Head of caudate nucleus (tissue), 42 donors: ENCODE measurements around the gene USP10.
"Not testable (repeated sequence)": the region's sequence is repeated elsewhere in the genome, so short reads cannot be mapped to it uniquely, and the experiment has no call there.

Experiments used
- DNase-seq, 42 donors: peaks; one replicate each; pipeline versions ENCODE4 v3.0.0 to v3.0.0-alpha.2; 2020 to 2021; ENCODE audit warnings: mixed read lengths in 7 of 42
- intact Hi-C: fragments of 100-400 bp; cut with DNase I; formaldehyde crosslinking; loops from one replicate; pipeline ENCODE4 v1.15.0; 2022

Gene USP10

GRCh38 chr16:84717484-84717883 lies 17.7 kb downstream of the USP10 start:
- intact Hi-C loops, result no loop called here
- DNase-seq, result no peak

- intact Hi-C loops, result loop anchor here (10.0 kb wide), 2 partner anchors 45 to 95 kb away; no protein-coding TSS in a partner anchor
Measured at GRCh38 chr16:84720177-84720579, 20.4 kb downstream of the USP10 start.

GRCh38 chr16:84722068-84722467 lies 22.3 kb downstream of the USP10 start:
- DNase-seq, result no peak
- intact Hi-C loops, result loop anchor here (10.0 kb wide), 2 partner anchors 47 to 97 kb away; no protein-coding TSS in a partner anchor

More at GRCh38 chr16:84720177-84720579, 20.4 kb downstream of the USP10 start:
- no peak for DNase-seq

GRCh38 chr16:84723906-84724305 lies 24.1 kb downstream of the USP10 start:
- no peak for DNase-seq
- intact Hi-C loops, result loop anchor here (10.0 kb wide), 2 partner anchors 49 to 99 kb away; no protein-coding TSS in a partner anchor

- intact Hi-C loops, result loop anchor here (5.0 to 10.0 kb wide), 3 partner anchors 50 to 207 kb away; no protein-coding TSS in a partner anchor
- DNase-seq, result peak in 2 of 42 donors; percentile 21 to 58
Measured at GRCh38 chr16:84724606-84725309, 25.0 kb downstream of the USP10 start.

GRCh38 chr16:84725481-84726078 lies 25.8 kb downstream of the USP10 start:
- intact Hi-C loops, result loop anchor here (5.0 to 10.0 kb wide), 3 partner anchors 51 to 208 kb away; no protein-coding TSS in a partner anchor
- DNase-seq, result no peak

- intact Hi-C loops, result loop anchor here (5.0 to 10.0 kb wide), 3 partner anchors 51 to 209 kb away; no protein-coding TSS in a partner anchor
- peak; percentile 84 to 97 (median 92) for DNase-seq
Measured at GRCh38 chr16:84726079-84726668, 26.4 kb downstream of the USP10 start.

GRCh38 chr16:84726669-84727467 lies 27.1 kb downstream of the USP10 start:
- DNase-seq, result peak in 11 of 42 donors; percentile 16 to 47 (median 33)
- intact Hi-C loops, result loop anchor here (5.0 to 10.0 kb wide), 3 partner anchors 52 to 210 kb away; no protein-coding TSS in a partner anchor

GRCh38 chr16:84728853-84729424 lies 29.1 kb downstream of the USP10 start:
- intact Hi-C loops, result loop anchor here (5.0 to 10.0 kb wide), 3 partner anchors 54 to 212 kb away; no protein-coding TSS in a partner anchor
- DNase-seq, result no peak

GRCh38 chr16:84729716-84730320 lies 30.0 kb downstream of the USP10 start:
- DNase-seq, result no peak
- intact Hi-C loops, result loop anchor here (5.0 to 10.0 kb wide), 3 partner anchors 55 to 213 kb away; no protein-coding TSS in a partner anchor

GRCh38 chr16:84730406-84731106 lies 30.8 kb downstream of the USP10 start:
- intact Hi-C loops, result no loop called here
- DNase-seq, result peak in 23 of 42 donors; percentile 27 to 79 (median 55)

GRCh38 chr16:84732332-84732673 lies 32.5 kb downstream of the USP10 start:
- intact Hi-C loops, DNase-seq: not testable (repeated sequence)

GRCh38 chr16:84732674-84733352 lies 33.0 kb downstream of the USP10 start:
- intact Hi-C loops, result no loop called here
- no peak for DNase-seq

GRCh38 chr16:84735849-84736586 lies 36.2 kb downstream of the USP10 start:
- intact Hi-C loops, result loop anchor here (5.0 kb wide), 1 partner anchor 224 kb away; no protein-coding TSS in a partner anchor
- peak in 8 of 42 donors; percentile 19 to 57 (median 38) for DNase-seq

GRCh38 chr16:84737192-84738011 lies 37.6 kb downstream of the USP10 start:
- intact Hi-C loops, result loop anchor here (5.0 kb wide), 1 partner anchor 225 kb away; no protein-coding TSS in a partner anchor
- DNase-seq, result no peak
